Measurements from ENCODE around the gene CABP5. TPM values are rescaled to one million over a fixed set of nuclear protein-coding genes. Genes with fewer than 3 reads are reported as not detected.

The CABP5 gene
- total RNA-seq, 4 donors from 2014 or later, result not detected

DNA sequence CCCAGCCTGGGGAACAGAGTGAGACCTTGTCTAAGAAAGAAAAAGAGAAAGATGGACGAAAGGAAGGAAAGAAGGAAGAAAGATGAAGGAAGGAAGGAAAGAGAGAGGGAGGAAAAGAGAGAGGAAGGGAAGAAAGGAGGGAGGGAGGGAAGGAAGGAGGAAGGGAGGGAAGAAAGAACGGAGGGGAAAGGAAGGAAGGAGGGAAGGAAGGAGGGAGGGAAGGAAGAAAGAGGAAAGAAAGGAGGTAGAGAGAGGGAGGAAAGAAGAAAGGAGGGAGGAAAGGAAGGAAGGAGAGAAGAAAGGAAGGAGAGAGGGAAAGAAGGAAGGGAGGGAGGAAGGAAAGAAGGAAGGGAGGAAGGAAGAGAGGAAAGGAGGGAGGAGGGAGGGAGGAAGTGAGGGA lies 20.9 kb downstream of the CABP5 start:
- TF ChIP-seq, protein P1, sequence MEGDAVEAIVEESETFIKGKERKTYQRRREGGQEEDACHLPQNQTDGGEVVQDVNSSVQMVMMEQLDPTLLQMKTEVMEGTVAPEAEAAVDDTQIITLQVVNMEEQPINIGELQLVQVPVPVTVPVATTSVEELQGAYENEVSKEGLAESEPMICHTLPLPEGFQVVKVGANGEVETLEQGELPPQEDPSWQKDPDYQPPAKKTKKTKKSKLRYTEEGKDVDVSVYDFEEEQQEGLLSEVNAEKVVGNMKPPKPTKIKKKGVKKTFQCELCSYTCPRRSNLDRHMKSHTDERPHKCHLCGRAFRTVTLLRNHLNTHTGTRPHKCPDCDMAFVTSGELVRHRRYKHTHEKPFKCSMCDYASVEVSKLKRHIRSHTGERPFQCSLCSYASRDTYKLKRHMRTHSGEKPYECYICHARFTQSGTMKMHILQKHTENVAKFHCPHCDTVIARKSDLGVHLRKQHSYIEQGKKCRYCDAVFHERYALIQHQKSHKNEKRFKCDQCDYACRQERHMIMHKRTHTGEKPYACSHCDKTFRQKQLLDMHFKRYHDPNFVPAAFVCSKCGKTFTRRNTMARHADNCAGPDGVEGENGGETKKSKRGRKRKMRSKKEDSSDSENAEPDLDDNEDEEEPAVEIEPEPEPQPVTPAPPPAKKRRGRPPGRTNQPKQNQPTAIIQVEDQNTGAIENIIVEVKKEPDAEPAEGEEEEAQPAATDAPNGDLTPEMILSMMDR (IDR thresholded peaks at IDR 0.05; ENCODE audit: low read depth), result no peak

DNA sequence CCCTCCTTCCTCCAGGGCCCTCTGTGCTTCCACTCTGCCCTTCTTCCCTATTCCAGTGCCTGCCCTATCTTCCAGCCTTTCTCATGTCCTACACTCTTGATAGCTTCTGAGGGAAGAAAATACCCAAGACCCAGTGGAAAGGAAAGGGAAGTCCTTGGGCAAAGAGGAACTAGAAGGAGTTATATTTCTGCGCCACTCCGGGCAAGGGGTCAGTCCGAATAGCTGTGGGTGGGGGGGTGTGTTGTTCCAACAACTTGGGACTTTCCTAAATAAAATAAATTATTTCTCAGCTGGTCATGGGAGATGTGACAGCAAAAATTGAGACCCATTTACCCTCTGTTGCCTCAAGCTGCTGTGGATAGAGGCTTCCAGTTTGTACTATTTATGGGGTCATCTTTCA lies 23.2 kb downstream of the CABP5 start:
- TF ChIP-seq, protein P1 (IDR thresholded peaks at IDR 0.05; ENCODE audit: low read depth), result no peak

DNA sequence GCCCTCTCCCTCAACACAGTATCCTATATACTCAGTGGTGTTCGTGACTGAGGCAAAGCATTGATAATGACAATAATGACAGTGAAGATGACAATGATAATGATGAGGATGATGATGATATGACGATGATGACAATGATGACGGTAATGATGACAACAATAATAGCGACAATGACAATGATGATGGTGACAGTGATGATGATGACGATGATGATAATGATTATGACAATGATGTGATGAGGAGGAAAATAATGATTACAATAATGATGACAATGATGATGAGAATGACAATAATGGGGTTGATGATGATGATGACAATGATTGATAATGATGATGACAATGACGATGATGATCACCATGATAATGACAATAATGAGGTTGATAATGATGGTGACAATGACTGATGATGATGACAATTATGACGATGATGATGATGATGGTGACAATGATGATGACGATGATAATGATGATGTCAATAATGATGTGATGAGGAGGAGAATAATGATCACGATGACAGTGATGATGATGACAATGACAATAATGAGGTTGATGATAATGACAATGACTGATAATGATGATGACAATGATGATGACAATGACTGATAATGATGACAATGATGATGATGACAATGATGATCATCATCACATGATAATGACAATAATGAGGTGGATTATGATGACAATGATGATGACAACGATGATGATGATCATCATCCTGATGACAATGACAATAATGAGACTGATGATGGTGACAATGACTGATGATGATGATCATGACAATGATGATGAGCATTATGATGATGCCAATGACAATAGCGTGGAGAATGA lies 32.7 kb downstream of the CABP5 start:
- TF ChIP-seq, protein P1 (IDR thresholded peaks at IDR 0.05; ENCODE audit: low read depth), result no peak

DNA sequence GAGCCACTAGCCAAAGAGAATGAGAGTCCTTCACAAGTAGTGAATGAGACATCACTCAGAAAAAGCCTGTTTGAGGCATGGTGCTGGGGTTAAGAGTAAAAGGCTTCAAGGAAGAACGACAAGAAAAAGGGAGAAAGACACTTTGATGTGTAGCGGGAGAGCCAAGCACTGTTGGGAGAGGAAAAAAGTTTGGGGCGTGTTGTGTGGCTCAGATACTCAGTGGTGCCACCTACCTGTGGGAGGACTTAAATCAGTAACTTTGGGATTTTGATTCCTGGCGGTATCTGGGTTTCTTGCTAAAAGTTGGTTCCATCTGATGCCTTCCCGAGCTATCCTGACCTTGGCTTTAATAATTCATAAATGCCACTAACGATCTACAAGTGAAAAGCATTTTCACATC lies 37.1 kb downstream of the CABP5 start:
- TF ChIP-seq, protein P1 (IDR thresholded peaks at IDR 0.05; ENCODE audit: low read depth), result no peak

DNA sequence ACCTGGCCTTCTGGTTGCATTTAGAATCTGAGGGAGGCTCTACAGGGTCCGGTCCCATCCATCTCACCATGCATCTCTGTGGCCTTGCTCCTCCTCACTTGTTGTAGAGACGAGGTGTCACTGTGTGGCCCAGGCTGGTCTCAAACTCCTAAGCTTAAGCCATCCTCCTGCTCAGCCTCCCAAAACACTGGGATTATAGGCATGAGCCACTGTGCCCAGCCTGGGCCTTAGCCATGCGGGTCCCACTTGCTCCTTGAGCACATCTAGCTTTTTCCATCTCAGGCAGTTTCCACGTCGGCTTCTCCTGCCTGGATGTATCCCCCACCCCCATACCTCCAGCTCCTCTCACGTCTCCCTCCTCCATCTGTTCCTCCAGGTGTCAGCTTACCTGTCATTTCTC lies 39.6 kb downstream of the CABP5 start:
- TF ChIP-seq, protein P1 (IDR thresholded peaks at IDR 0.05; ENCODE audit: low read depth), result no peak

DNA sequence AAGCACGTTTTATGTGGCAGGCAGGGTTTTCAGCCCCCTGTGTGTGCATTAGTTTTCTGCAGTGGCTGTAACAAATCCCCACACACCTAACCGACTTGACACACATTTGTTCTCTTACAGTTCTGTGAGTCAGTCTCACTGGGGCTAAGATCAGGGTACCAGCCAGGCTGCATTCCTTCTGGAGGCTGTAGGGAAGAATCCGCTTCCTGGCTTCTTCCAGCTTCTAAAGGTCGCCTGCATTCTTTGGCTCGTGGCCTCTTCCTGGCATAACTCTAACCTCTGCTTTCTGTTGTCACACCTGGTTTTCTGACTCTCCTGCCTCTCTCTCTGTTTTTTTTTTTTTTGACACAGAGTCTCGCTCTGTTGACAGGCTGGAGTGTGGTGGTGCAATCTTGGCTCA lies 43.0 kb downstream of the CABP5 start:
- TF ChIP-seq, protein P1 (IDR thresholded peaks at IDR 0.05; ENCODE audit: low read depth), result no peak

DNA sequence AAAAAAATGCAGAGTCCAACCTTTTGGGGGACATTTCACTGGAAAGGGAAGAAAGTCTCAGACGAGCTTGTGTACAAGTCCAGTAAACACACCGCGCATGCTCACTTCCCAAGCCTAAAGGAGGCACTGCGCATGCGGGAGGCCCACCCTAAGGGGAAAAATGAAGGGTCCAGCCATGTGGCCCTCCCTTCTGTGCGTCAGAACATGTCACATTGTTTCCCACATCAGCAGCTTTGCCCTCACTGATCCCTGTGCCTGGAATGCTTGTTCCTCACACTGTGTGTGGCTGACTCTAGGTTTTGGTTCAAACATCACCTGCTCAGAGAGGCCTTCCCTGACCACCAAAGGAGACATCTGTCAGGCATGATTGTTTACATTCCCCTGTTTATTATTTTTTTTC lies 45.1 kb downstream of the CABP5 start:
- TF ChIP-seq, protein P1 (IDR thresholded peaks at IDR 0.05; ENCODE audit: low read depth), result no peak
